Measurements from ENCODE around the gene HMCN1. TPM values are rescaled to one million over a fixed set of nuclear protein-coding genes. Genes with fewer than 3 reads are reported as not detected.

The HMCN1 gene
- total RNA-seq, 1 experiment from 2014 or later = 37.6 TPM

- Histone ChIP-seq H3K9me3 (replicated peaks) (no peaks in the 10 kb centered on the region), H3K36me3 (no peaks in the 10 kb centered on the region), H3K4me1 (no peaks in the 10 kb centered on the region), H3K27ac (no peak overlapping the region), H3K4me3 (no peak overlapping the region), H3K27me3 (no peaks in the 10 kb centered on the region)
- no peak for DNase-seq
These were observed 329.0 kb downstream of the HMCN1 start for GRCh38 chr1:186063091-186063657.

GRCh38 chr1:186066411-186066810, 332.2 kb downstream of the HMCN1 start:
- no peak for DNase-seq
- Histone ChIP-seq H3K4me1 (no peaks in the 10 kb centered on the region), H3K36me3 (no peaks in the 10 kb centered on the region), H3K27me3 (no peaks in the 10 kb centered on the region), H3K9me3 (replicated peaks) (no peaks in the 10 kb centered on the region), H3K4me3 (no peak overlapping the region), H3K27ac (no peak overlapping the region)

DNA sequence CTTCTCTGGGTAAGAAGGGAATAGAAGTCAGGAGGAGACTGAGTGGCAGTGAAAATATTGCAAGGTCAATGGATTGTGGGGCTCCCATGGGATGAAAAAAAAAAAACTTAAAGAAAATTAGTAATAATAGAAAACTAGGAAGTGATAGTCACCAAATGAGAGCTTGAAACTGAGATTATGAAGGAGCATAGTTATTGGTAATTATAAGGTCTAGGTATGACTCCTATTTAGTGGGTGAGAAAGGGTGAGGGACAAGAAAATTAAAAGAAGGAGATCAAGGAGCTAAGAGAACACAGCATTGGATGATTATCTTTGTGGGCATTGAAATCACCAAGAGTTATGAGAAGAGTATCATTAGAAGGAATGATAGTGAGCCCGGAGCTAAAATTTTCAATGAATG, 339.5 kb downstream of the HMCN1 start:
- H3K36me3 ChIP-seq = peaks cover 5% of the 10 kb centered on the region
- H3K27ac ChIP-seq = no peak overlapping the region
- no peaks in the 10 kb centered on the region for H3K4me1 ChIP-seq
- H3K27me3 ChIP-seq = no peaks in the 10 kb centered on the region
- no peak for DNase-seq
- no peak overlapping the region for H3K4me3 ChIP-seq
- no peaks in the 10 kb centered on the region for H3K9me3 ChIP-seq (replicated peaks)

DNA sequence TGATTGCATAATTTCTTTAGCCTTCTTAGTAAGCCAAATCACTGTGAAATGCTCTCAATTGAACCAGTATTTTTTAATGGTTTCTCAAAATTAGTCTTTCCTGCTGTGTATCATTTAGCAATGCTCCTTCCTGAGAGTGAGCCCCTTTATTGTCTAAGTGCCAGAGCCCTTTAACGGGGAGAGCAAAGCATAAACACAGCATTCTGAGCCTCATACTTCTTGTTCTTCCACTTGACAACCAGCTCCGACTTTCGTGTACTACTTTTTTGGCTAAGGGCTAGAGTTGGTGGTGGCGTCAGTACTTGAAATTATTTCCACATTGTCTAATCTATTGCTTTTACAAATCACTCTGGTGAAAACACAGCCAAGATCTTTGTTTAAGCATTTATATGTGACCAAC, 341.8 kb downstream of the HMCN1 start:
- peaks cover 5% of the 10 kb centered on the region for H3K36me3 ChIP-seq
- no peaks in the 10 kb centered on the region for H3K4me1 ChIP-seq
- H3K27me3 ChIP-seq = no peaks in the 10 kb centered on the region
- no peak for DNase-seq
- no peak overlapping the region for H3K4me3 ChIP-seq
- no peak overlapping the region for H3K27ac ChIP-seq
- H3K9me3 ChIP-seq (replicated peaks) = no peaks in the 10 kb centered on the region

DNA sequence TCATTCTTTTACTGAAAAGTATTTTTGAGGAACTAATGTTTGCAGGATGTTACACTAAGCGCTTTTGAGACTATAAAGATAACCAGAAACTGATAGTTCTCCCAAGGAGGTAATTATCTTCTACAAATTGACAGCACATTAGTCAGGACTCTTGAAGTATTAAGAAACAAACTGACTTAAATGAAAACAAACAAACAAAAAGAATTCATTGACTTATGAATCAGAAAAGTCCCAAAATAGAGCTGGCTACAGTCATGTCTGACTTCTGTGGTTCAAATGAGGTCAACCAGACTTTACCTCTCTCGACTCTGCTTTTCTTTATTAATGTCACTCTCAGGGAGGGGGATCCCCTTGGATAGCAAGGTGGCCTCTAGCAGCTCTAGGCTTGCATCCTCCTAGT, 344.1 kb downstream of the HMCN1 start:
- Histone ChIP-seq H3K9me3 (replicated peaks) (no peaks in the 10 kb centered on the region), H3K4me3 (no peak overlapping the region), H3K27ac (no peak overlapping the region), H3K4me1 (peaks cover 19% of the 10 kb centered on the region), H3K27me3 (no peaks in the 10 kb centered on the region), H3K36me3 (peaks cover 10% of the 10 kb centered on the region; the same call in 1 of the 2 replicates)
- no peak for DNase-seq

- Histone ChIP-seq H3K9me3 (replicated peaks) (no peaks in the 10 kb centered on the region), H3K27me3 (no peaks in the 10 kb centered on the region), H3K4me1 (peaks cover 23% of the 10 kb centered on the region), H3K36me3 (peaks cover 10% of the 10 kb centered on the region; the same call in 1 of the 2 replicates), H3K4me3 (no peak overlapping the region), H3K27ac (no peak overlapping the region)
- DNase-seq = no peak
These were observed 345.0 kb downstream of the HMCN1 start for GRCh38 chr1:186079084-186079684.

GRCh38 chr1:186082235-186082937, 348.2 kb downstream of the HMCN1 start:
- Histone ChIP-seq H3K27me3 (no peaks in the 10 kb centered on the region), H3K36me3 (peaks cover 10% of the 10 kb centered on the region; the same call in 1 of the 2 replicates), H3K4me1 (peaks cover 23% of the 10 kb centered on the region), H3K4me3 (no peak overlapping the region), H3K9me3 (replicated peaks) (no peaks in the 10 kb centered on the region), H3K27ac (peak overlapping the region; percentile 51)
- DNase-seq = peak; percentile 94 to 98

GRCh38 chr1:186086583-186086982, 352.4 kb downstream of the HMCN1 start:
- H3K36me3 ChIP-seq = peaks cover 3% of the 10 kb centered on the region; the same call in 1 of the 2 replicates

GRCh38 chr1:186089940-186090339, 355.7 kb downstream of the HMCN1 start:
- Histone ChIP-seq H3K27ac (no peak overlapping the region), H3K36me3 (no peaks in the 10 kb centered on the region; the same call in 1 of the 2 replicates), H3K27me3 (no peaks in the 10 kb centered on the region), H3K9me3 (replicated peaks) (no peaks in the 10 kb centered on the region), H3K4me3 (no peak overlapping the region), H3K4me1 (peaks cover 26% of the 10 kb centered on the region)
- no peak for DNase-seq

More at GRCh38 chr1:186086583-186086982, 352.4 kb downstream of the HMCN1 start:
- Histone ChIP-seq H3K27me3 (no peaks in the 10 kb centered on the region), H3K27ac (no peak overlapping the region), H3K4me1 (peaks cover 18% of the 10 kb centered on the region), H3K9me3 (replicated peaks) (no peaks in the 10 kb centered on the region), H3K4me3 (no peak overlapping the region)
- DNase-seq = no peak

GRCh38 chr1:186091222-186091720, 357.1 kb downstream of the HMCN1 start:
- H3K9me3 ChIP-seq (replicated peaks) = no peaks in the 10 kb centered on the region
- no peak overlapping the region for H3K4me3 ChIP-seq
- peak in 1 of 2 experiments; percentile 47 for DNase-seq
- no peaks in the 10 kb centered on the region for H3K27me3 ChIP-seq
- H3K4me1 ChIP-seq = peaks cover 30% of the 10 kb centered on the region
- no peak overlapping the region for H3K27ac ChIP-seq
- H3K36me3 ChIP-seq = peaks cover 6% of the 10 kb centered on the region; the same call in 1 of the 2 replicates

GRCh38 chr1:186093437-186093836, 359.2 kb downstream of the HMCN1 start:
- Histone ChIP-seq H3K9me3 (replicated peaks) (peaks cover 4% of the 10 kb centered on the region; the same call in 1 of the 2 replicates), H3K36me3 (peaks cover 8% of the 10 kb centered on the region; the same call in 1 of the 2 replicates), H3K4me3 (no peak overlapping the region), H3K27ac (peak overlapping the region; percentile 49), H3K4me1 (peaks cover 30% of the 10 kb centered on the region), H3K27me3 (no peaks in the 10 kb centered on the region)
- DNase-seq = peak; percentile 19 to 50

DNA sequence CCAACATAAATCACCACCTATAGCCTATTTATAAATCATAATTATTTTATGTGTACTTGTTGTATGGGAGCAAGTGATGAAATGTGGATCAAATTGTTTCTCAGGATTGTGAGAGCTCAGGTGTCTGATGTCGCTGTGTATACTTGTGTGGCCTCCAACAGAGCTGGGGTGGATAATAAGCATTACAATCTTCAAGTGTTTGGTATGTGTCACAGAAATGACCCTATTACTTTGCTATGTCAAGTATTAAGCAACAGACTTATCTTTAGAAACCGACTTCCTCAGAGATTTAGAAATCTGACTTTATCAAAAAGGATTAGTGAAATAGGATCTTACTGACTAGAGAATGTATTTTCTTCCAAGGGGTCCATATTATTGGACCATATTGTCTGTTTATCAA, 360.0 kb downstream of the HMCN1 start:
- Histone ChIP-seq H3K36me3 (peaks cover 8% of the 10 kb centered on the region; the same call in 1 of the 2 replicates), H3K4me1 (peaks cover 30% of the 10 kb centered on the region), H3K4me3 (no peak overlapping the region), H3K27me3 (no peaks in the 10 kb centered on the region), H3K27ac (peak overlapping the region; percentile 49), H3K9me3 (replicated peaks) (peaks cover 4% of the 10 kb centered on the region; the same call in 1 of the 2 replicates)
- DNase-seq = peak; percentile 31 to 62

DNA sequence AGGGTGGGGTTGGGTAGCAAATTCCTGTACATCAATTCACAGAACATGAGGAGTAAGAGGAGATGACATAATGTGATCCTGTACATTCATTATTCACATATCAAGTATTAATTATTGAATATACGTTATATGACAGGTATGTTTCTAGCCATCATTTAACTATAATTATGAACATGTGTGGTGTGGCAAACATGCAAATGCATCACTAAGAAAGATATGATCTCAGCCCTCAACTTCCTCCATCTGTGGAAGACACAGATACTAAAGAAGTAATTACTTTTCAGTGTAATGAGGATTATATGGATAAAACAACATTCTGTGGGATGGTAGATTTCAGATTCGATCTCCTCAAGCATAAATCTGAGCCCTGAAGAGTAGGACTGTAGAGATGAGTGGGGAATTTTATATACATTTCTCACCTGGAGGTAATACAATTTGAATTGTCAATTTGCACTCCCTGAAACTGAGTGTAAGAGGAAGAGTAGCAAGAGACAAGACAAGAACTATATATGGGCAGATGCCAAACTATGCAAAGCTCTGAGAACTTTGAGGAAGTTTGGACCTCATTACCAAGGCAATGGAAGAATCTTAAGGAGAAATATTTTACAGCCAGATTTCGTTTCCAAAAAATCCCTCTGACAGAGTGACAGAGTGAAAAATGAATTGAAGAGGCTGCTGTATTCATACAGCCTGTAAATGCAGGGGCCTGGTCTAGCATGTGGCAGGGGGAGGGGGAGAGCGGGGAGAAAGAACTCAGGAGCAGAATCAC, 365.3 kb downstream of the HMCN1 start:
- DNase-seq = no peak
- Histone ChIP-seq H3K4me3 (no peak overlapping the region), H3K27ac (no peak overlapping the region), H3K27me3 (no peaks in the 10 kb centered on the region), H3K4me1 (peaks cover 14% of the 10 kb centered on the region), H3K9me3 (replicated peaks) (peaks cover 4% of the 10 kb centered on the region; the same call in 1 of the 2 replicates), H3K36me3 (peaks cover 8% of the 10 kb centered on the region; the same call in 1 of the 2 replicates)

DNA sequence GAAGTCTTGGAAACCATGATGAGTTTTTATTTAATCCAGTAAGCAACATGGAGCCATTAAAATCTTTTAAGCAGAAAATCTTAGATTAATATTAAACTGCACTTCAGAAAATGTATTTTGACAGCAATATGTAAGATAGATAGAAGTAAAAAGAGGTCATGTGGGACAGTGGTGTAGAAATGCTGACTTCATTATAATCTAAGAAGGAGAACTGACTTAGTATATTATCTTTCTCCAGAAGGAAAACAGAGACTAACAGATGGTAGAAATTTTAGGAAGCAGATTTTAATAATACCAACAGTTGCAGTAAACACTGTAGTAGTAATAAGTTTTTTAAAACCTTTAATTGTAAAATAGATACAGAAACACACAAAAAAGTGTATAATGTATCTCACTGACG, 367.9 kb downstream of the HMCN1 start:
- Histone ChIP-seq H3K4me3 (no peak overlapping the region), H3K36me3 (no peaks in the 10 kb centered on the region), H3K27me3 (no peaks in the 10 kb centered on the region), H3K9me3 (replicated peaks) (peaks cover under 1% of the 10 kb centered on the region; the same call in 1 of the 2 replicates), H3K27ac (no peak overlapping the region), H3K4me1 (peaks cover 6% of the 10 kb centered on the region; the same call in 1 of the 2 replicates)
- DNase-seq = no peak

Measured in SJCRH30 (cell line).